ENCODE results near the gene LRRC23. TPM values are rescaled to one million over a fixed set of nuclear protein-coding genes. Genes with fewer than 3 reads are reported as not detected.
"Not testable (repeated sequence)": the region's sequence is repeated elsewhere in the genome, so short reads cannot be mapped to it uniquely, and the experiment has no call there.

The LRRC23 gene
- total and polyA plus RNA-seq, 2 experiments from 2014 or later, result 2.4 to 9.1 TPM

DNA sequence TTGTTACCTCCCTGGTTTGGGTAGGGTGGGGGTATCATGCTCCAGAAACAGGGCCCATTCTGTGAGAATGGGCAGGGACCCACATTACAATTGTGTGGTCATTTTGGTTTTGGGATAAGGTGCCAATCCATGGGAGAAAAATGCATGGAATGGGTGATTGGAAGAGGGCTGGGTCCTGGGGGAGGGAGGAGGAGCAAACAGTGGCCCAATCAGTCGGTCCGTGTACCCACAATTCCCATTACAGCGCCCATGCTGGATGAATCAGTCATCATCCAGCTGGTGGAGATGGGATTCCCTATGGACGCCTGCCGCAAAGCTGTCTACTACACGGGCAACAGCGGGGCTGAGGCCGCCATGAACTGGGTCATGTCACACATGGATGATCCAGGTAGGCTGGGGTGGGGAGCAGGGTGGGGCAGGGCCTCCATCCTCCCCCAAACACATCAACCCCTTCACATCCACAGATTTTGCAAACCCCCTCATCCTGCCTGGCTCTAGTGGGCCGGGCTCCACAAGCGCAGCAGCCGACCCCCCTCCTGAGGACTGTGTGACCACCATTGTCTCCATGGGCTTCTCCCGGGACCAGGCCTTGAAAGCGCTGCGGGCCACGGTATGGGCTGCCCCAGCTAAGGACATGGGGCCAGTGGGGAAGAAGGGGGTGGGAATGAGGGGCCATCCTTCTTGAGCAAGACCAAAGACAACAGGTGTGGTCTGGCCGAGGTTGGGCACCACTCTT is 40.9 kb upstream of the LRRC23 start:
- Histone ChIP-seq H2AFZ (no peak overlapping the region), H3K36me3 (ENCODE audit: insufficient read depth) (peaks cover 8% of the 10 kb centered on the region), H3K4me2 (no peak overlapping the region), H3K27me3 (ENCODE audit: insufficient read depth) (no peaks in the 10 kb centered on the region), H3K4me1 (ENCODE audit: insufficient read depth) (peaks cover 22% of the 10 kb centered on the region), H3K4me3 (no peak overlapping the region), H3K79me2 (replicated peaks; ENCODE audit: insufficient read depth) (peaks cover 14% of the 10 kb centered on the region), H4K20me1 (replicated peaks; ENCODE audit: insufficient read depth) (peaks cover 4% of the 10 kb centered on the region), H3K9me2 (ENCODE audit: insufficient read depth) (no peaks in the 10 kb centered on the region), H3K27ac (ENCODE audit: low read depth) (no peak overlapping the region), H3F3A (replicated peaks; ENCODE audit: low read depth) (peaks cover 23% of the 10 kb centered on the region)
- no peaks in the 10 kb centered on the region; the same call in 2 of the 3 replicates for H3K9me3 Mint-ChIP-seq
- H3K36me3 Mint-ChIP-seq (ENCODE audit: low read depth), result peaks cover 76% of the 10 kb centered on the region
- peak overlapping the region; percentile 12; the same call in 1 of the 3 replicates for H3K4me3 Mint-ChIP-seq
- peaks cover 22% of the 10 kb centered on the region for H3K27me3 Mint-ChIP-seq (ENCODE audit: insufficient read depth, low read depth, poor library complexity)
- ATAC-seq (no peak), DNase-seq (ENCODE audit: low spot score) (no peak)
- H3K4me1 Mint-ChIP-seq, result peaks cover 20% of the 10 kb centered on the region
- TF ChIP-seq STAT1 (IDR thresholded peaks at IDR 0.05; ENCODE audit: unreplicated experiment) (no peak), NANOG (IDR thresholded peaks at IDR 0.05; ENCODE audit: borderline replicate concordance) (no peak), CREB1 (CRISPR knock-in tag; IDR thresholded peaks at IDR 0.05; ENCODE audit: low read depth) (no peak), ZNF331 (CRISPR knock-in tag; IDR thresholded peaks at IDR 0.05; ENCODE audit: low read depth) (no peak), EZH2 (IDR thresholded peaks at IDR 0.05; ENCODE audit: low read depth, unreplicated experiment) (no peak), JUNB (IDR thresholded peaks at IDR 0.05; ENCODE audit: unreplicated experiment) (no peak), EZH2phosphoT487 (IDR thresholded peaks at IDR 0.05; ENCODE audit: unreplicated experiment) (no peak)
- TF ChIP-seq, protein P1, sequence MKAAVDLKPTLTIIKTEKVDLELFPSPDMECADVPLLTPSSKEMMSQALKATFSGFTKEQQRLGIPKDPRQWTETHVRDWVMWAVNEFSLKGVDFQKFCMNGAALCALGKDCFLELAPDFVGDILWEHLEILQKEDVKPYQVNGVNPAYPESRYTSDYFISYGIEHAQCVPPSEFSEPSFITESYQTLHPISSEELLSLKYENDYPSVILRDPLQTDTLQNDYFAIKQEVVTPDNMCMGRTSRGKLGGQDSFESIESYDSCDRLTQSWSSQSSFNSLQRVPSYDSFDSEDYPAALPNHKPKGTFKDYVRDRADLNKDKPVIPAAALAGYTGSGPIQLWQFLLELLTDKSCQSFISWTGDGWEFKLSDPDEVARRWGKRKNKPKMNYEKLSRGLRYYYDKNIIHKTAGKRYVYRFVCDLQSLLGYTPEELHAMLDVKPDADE (IDR thresholded peaks at IDR 0.05), result no peak
- H3K27ac Mint-ChIP-seq, result no peak overlapping the region

DNA sequence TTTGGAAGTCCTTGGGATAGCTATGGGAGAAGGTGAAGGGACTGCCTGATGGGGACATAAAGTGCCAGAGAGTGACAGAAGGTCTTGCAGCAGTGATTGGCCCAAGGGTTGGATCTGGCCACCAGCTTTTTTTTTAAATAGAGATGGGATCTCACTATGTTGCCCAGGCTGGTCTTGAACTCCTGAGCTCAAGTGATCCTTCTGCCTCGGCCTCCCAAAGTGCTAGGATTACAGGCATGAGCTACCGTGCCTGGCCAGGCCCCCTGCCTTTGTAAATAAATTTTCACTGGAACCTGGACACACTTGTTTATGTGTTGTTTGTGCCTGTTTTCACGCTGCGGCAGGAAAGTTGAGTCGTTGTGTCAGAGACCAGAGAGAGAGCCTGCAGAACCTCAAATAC is 39.3 kb upstream of the LRRC23 start:
- Mint-ChIP-seq H3K27me3 (ENCODE audit: insufficient read depth, low read depth, poor library complexity) (peaks cover 35% of the 10 kb centered on the region), H3K4me1 (peaks cover 35% of the 10 kb centered on the region), H3K4me3 (peak overlapping the region; percentile 3; the same call in 1 of the 3 replicates), H3K36me3 (ENCODE audit: low read depth) (peaks cover 77% of the 10 kb centered on the region)
- not testable (repeated sequence) for H3K27ac Mint-ChIP-seq; H3K4me3 ChIP-seq; H3K27ac ChIP-seq (ENCODE audit: low read depth); H3K9me3 Mint-ChIP-seq; H3K27me3 ChIP-seq (ENCODE audit: insufficient read depth); ATAC-seq; H2AFZ ChIP-seq; H3K4me2 ChIP-seq; H3K9me2 ChIP-seq (ENCODE audit: insufficient read depth); DNase-seq (ENCODE audit: low spot score)
- Histone ChIP-seq H3K36me3 (ENCODE audit: insufficient read depth) (peaks cover 16% of the 10 kb centered on the region), H3K4me1 (ENCODE audit: insufficient read depth) (peaks cover 32% of the 10 kb centered on the region), H4K20me1 (replicated peaks; ENCODE audit: insufficient read depth) (peaks cover 17% of the 10 kb centered on the region), H3F3A (replicated peaks; ENCODE audit: low read depth) (peaks cover 37% of the 10 kb centered on the region), H3K79me2 (replicated peaks; ENCODE audit: insufficient read depth) (peaks cover 26% of the 10 kb centered on the region)

Data from GM23338 (cell line).